GM12878 (cell line): Measurements from ENCODE around the gene ZMYND12.

Experiments used
- EGR1 ChIP-seq, 2 experiments: IDR thresholded peaks; 1 replicate in 1 of 2; 2 replicates in 1 of 2; pipeline ENCODE4 v1.6.1; 2011 to 2012; ENCODE audit warnings: low read depth in 2 of 2, low read length in 2 of 2, borderline replicate concordance in 1 of 2, mild to moderate bottlenecking in 1 of 2, moderate library complexity in 1 of 2
- MXI1 ChIP-seq: fragments of 150-350 bp; IDR thresholded peaks from 2 replicates; pipeline ENCODE4 v1.6.1; 2011; ENCODE audit warnings: low read depth, mild to moderate bottlenecking, inconsistent platforms, low read length, improper control_type of control experiment
- SUZ12 ChIP-seq: fragments of 200-600 bp; sonication (generic); IDR thresholded peaks from one replicate; pipeline ENCODE4 v1.6.1; 2018; ENCODE audit warnings: antibody characterized with exemption, mild to moderate bottlenecking; ENCODE audit not compliant: unreplicated experiment
- ZBED1 ChIP-seq: IDR thresholded peaks from 2 replicates; pipeline ENCODE4 v1.6.1; 2016; ENCODE audit warnings: borderline replicate concordance
- ZNF274 ChIP-seq: IDR thresholded peaks from one replicate; pipeline ENCODE4 v1.8.0; 2011; ENCODE audit not compliant: insufficient read length, insufficient read depth
- TF ChIP-seq, protein P1 (sequence below), 3 experiments: IDR thresholded peaks in 2 of 3; conservative IDR thresholded peaks in 1 of 3; 2 replicates each; pipeline ENCODE4 v1.5.1; 2011; ENCODE audit warnings: low read depth in 3 of 3, low read length in 3 of 3, mild to moderate bottlenecking in 3 of 3, control low read depth in 2 of 3, moderate library complexity in 2 of 3, inconsistent platforms in 1 of 3, mixed read lengths in 1 of 3; ENCODE audit not compliant: control insufficient read depth in 2 of 3, insufficient read depth in 1 of 3; ENCODE audit errors: extremely low read depth in 1 of 3
- TF ChIP-seq, protein P2 (sequence below): IDR thresholded peaks from 2 replicates; pipeline ENCODE4 v1.6.1; 2011; ENCODE audit warnings: low read depth, low read length, improper control_type of control experiment, borderline replicate concordance
- TF ChIP-seq, protein P3 (sequence below): fragments of 450-650 bp; IDR thresholded peaks from 2 replicates; pipeline ENCODE4 v1.6.1; 2016; ENCODE audit warnings: mild to moderate bottlenecking

DNA sequence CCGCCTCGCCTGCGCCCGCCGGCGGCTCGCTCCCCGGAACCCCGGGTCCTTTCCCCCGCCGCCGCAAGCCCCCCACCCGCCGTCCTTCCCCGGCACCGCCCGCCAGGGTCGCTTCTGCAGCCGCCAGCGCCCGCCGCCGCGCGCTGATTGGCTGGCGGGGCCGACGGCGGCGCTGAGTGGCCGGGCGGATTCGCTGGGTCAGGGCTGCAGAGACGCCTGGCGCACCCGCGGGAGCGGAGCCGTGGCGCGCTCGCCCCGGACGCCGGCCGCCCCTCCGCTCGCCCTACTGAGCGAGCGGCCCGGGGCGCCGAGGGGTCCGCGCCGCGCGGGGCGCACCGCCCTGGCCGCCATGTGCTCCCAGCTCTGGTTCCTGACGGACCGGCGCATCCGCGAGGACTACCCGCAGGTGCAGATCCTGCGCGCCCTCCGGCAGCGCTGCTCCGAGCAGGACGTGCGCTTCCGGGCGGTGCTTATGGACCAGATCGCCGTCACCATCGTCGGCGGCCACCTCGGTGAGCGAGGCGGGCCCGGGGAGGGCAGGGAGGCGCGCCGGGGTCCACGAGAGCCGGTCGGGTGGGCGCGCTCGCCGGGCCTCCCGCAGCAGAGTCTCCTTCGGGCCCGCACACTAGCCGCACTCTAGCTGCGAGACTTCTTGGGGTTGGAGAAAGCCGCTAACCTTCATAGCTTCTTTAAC, 75.1 kb downstream of the ZMYND12 start, which contains the start of gene RIMKLA:
- TF ChIP-seq MXI1 (no peak), ZBED1 (no peak), EGR1 (IDR thresholded peaks at IDR 0.05; ENCODE audit: borderline replicate concordance in 1 of 2, low read depth in 2 of 2, low read length in 2 of 2) (no peak), ZNF274 (no peak), SUZ12 (peak; percentile 9)
- TF ChIP-seq, protein P1, sequence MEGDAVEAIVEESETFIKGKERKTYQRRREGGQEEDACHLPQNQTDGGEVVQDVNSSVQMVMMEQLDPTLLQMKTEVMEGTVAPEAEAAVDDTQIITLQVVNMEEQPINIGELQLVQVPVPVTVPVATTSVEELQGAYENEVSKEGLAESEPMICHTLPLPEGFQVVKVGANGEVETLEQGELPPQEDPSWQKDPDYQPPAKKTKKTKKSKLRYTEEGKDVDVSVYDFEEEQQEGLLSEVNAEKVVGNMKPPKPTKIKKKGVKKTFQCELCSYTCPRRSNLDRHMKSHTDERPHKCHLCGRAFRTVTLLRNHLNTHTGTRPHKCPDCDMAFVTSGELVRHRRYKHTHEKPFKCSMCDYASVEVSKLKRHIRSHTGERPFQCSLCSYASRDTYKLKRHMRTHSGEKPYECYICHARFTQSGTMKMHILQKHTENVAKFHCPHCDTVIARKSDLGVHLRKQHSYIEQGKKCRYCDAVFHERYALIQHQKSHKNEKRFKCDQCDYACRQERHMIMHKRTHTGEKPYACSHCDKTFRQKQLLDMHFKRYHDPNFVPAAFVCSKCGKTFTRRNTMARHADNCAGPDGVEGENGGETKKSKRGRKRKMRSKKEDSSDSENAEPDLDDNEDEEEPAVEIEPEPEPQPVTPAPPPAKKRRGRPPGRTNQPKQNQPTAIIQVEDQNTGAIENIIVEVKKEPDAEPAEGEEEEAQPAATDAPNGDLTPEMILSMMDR (IDR thresholded peaks at IDR 0.05 in 2 of 3, conservative IDR thresholded peaks at IDR 0.05 in 1 of 3; ENCODE audit: control insufficient read depth in 2 of 3, extremely low read depth in 1 of 3, insufficient read depth in 1 of 3, low read depth in 3 of 3, low read length in 3 of 3) = no peak
- TF ChIP-seq, protein P2, sequence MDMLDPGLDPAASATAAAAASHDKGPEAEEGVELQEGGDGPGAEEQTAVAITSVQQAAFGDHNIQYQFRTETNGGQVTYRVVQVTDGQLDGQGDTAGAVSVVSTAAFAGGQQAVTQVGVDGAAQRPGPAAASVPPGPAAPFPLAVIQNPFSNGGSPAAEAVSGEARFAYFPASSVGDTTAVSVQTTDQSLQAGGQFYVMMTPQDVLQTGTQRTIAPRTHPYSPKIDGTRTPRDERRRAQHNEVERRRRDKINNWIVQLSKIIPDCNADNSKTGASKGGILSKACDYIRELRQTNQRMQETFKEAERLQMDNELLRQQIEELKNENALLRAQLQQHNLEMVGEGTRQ = no peak
- TF ChIP-seq, protein P3, sequence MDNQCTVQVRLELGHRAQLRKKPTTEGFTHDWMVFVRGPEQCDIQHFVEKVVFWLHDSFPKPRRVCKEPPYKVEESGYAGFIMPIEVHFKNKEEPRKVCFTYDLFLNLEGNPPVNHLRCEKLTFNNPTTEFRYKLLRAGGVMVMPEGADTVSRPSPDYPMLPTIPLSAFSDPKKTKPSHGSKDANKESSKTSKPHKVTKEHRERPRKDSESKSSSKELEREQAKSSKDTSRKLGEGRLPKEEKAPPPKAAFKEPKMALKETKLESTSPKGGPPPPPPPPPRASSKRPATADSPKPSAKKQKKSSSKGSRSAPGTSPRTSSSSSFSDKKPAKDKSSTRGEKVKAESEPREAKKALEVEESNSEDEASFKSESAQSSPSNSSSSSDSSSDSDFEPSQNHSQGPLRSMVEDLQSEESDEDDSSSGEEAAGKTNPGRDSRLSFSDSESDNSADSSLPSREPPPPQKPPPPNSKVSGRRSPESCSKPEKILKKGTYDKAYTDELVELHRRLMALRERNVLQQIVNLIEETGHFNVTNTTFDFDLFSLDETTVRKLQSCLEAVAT = no peak
